IMR-90 (cell line): Measurements from ENCODE around the gene COL4A1.

Experiments
- CEBPB ChIP-seq: IDR thresholded peaks from 2 replicates; pipeline ENCODE4 v1.6.1; 2012; ENCODE audit warnings: low read depth, low read length, improper control_type of control experiment
- FOS ChIP-seq: fragments of 150-350 bp; IDR thresholded peaks from 2 replicates; pipeline ENCODE4 v1.6.1; 2016; ENCODE audit warnings: low read depth, low read length
- MAFK ChIP-seq: IDR thresholded peaks from 2 replicates; pipeline ENCODE4 v1.6.1; 2012; ENCODE audit warnings: low read depth, low read length, improper control_type of control experiment
- MAZ ChIP-seq: IDR thresholded peaks from 2 replicates; pipeline ENCODE4 v1.6.1; 2012; ENCODE audit warnings: low read depth, mild to moderate bottlenecking, low read length, improper control_type of control experiment, moderate library complexity, borderline replicate concordance
- NFE2L2 ChIP-seq: fragments of 150-350 bp; IDR thresholded peaks from 2 replicates; pipeline ENCODE4 v1.6.1; 2016; ENCODE audit warnings: low read depth, mild to moderate bottlenecking, low read length
- POLR2A ChIP-seq: IDR thresholded peaks from 2 replicates; pipeline ENCODE4 v1.6.1; 2012; ENCODE audit warnings: mild to moderate bottlenecking, low read depth, low read length
- RAD21 ChIP-seq: IDR thresholded peaks from 2 replicates; pipeline ENCODE4 v1.6.1; 2012; ENCODE audit warnings: low read length, improper control_type of control experiment
- RFX5 ChIP-seq: IDR thresholded peaks from 2 replicates; pipeline ENCODE4 v1.8.0; 2012; ENCODE audit warnings: low read depth, mild to moderate bottlenecking, low read length, moderate library complexity
- TF ChIP-seq, protein P1 (sequence below): conservative IDR thresholded peaks from 2 replicates; pipeline ENCODE4 v1.5.1; 2012; ENCODE audit warnings: mild to moderate bottlenecking, low read depth, low read length, improper control_type of control experiment

DNA sequence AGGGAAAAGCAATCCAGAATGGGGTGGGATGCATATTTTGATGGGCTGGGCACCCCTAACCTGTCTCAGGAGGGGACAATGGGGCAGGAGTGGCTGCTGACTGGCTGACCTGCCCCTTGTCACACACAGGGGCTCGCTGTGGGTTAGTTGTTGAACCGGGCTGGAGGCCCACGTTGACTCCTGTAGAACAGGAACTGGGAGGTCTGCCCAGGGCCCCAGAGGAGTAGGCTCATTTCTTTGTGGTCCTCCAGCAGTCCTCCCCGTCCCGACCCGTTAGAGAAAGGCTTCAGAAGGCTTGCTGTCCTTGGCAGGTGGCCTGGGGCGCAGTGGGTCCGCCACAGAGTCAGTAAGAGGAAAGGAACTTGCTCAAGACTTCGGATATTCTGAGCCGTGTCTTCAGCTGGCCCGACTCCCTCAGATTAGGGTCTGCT, 70.1 kb downstream of the COL4A1 start:
- TF ChIP-seq FOS = no peak
- TF ChIP-seq POLR2A = no peak
- TF ChIP-seq, protein P1, sequence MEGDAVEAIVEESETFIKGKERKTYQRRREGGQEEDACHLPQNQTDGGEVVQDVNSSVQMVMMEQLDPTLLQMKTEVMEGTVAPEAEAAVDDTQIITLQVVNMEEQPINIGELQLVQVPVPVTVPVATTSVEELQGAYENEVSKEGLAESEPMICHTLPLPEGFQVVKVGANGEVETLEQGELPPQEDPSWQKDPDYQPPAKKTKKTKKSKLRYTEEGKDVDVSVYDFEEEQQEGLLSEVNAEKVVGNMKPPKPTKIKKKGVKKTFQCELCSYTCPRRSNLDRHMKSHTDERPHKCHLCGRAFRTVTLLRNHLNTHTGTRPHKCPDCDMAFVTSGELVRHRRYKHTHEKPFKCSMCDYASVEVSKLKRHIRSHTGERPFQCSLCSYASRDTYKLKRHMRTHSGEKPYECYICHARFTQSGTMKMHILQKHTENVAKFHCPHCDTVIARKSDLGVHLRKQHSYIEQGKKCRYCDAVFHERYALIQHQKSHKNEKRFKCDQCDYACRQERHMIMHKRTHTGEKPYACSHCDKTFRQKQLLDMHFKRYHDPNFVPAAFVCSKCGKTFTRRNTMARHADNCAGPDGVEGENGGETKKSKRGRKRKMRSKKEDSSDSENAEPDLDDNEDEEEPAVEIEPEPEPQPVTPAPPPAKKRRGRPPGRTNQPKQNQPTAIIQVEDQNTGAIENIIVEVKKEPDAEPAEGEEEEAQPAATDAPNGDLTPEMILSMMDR = no peak
- TF ChIP-seq MAFK = no peak
- TF ChIP-seq RAD21 = no peak
- TF ChIP-seq CEBPB = no peak
- no peak for TF ChIP-seq MAZ
- TF ChIP-seq RFX5 = no peak
- TF ChIP-seq NFE2L2 = no peak
